Right renal pelvis (tissue), 4 donors: ENCODE measurements around the gene FAM171A1. TPM values are rescaled to one million over a fixed set of nuclear protein-coding genes. Genes with fewer than 3 reads are reported as not detected.
"Not testable (repeated sequence)": the region's sequence is repeated elsewhere in the genome, so short reads cannot be mapped to it uniquely, and the experiment has no call there.

Experiments
- DNase-seq, 4 donors: peaks; one replicate each; pipeline ENCODE4 v3.0.0-alpha.2; 2013; ENCODE audit warnings: low read depth in 4 of 4, low spot score in 3 of 4, missing footprints in 1 of 4
- polyA plus RNA-seq, 4 donors: library from polyadenylated mRNA; unstranded; fragments of 120-200 nt; gene quantifications; one replicate each; pipeline ENCODE4 v1.2.1, GENCODE V29; 2013; ENCODE audit not compliant: insufficient read length in 4 of 4

Gene FAM171A1
- polyA plus RNA-seq: 10 to 100 TPM; 92.5 to 100.0 (median 97.4) TPM

GRCh38 chr10:15370856-15371701 is at the start of gene FAM171A1:
Gene FAM171A1, minus strand, starts transcription at chr10:15371289. Its CDS starts 237 bp downstream, at chr10:15371052.
- DNase-seq: no peak

DNA sequence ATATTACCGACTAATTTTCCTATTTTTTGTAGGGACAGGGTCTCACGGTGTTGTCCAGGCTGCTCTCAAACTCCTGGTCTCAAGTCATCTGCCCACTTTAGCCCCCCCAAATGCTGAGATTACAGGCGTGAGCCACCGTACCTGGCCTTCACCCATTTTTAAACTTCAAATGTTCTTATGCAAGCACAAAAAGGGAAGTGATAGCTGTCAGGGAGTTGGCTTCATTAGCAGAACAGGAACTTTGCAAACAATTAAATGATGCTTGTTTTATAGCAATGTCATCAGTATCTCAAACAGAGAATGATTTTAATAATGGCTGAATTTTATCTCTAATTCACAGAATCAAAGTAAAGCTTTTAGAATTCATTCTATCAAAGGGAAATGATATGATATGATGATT is 49.8 kb upstream of the FAM171A1 start:
- DNase-seq: no peak

- DNase-seq: peak in 1 of 4 donors; percentile 42
Observed at GRCh38 chr10:15419279-15419874, 48.3 kb upstream of the FAM171A1 start.

GRCh38 chr10:15416034-15416433 is 44.9 kb upstream of the FAM171A1 start:
- DNase-seq: no peak

DNA sequence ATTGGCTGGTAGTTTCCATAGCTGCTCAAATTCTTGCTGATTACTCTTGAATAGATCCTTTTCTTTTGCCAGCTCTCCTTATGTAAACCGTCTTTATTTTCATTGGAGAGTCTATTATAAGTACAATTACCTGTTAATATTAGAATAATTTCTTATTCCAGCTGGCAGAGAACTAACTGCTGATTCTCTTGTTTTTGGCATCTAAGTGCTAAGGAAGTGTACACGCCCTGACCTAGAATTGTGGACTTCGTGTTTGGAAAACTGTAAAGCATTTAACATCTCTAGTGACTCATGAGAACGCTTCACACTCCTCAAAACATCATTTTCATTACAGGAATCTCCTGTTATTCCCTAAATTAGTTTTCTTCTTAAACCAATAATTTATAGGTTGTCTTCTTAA is 39.9 kb upstream of the FAM171A1 start:
- no peak for DNase-seq

- not testable (repeated sequence) for DNase-seq
Observed at GRCh38 chr10:15409350-15409749, 38.3 kb upstream of the FAM171A1 start.

- DNase-seq: no peak
Observed at GRCh38 chr10:15408557-15408956, 37.5 kb upstream of the FAM171A1 start.

DNA sequence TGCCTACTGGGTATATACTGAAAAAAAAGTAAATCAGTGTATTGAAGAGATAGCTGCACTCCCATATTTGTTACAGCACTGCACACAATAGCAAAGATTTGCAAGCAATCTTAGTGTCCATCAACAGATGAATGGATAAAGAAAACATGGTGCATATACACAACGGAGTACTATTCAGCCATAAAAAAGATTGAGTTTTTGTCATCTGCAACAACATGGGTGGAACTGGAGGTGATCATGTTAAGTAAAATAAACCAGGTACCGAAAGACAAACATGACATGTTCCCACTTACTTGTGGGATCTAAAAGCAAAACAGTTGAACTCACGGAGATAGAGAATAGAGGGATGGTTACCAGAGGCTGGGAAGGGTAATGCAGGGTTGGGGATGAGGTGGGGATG is 34.2 kb upstream of the FAM171A1 start:
- no peak for DNase-seq

- no peak for DNase-seq
Observed at GRCh38 chr10:15401382-15401781, 30.3 kb upstream of the FAM171A1 start.

- not testable (repeated sequence) for DNase-seq
Observed at GRCh38 chr10:15400461-15400860, 29.4 kb upstream of the FAM171A1 start.

GRCh38 chr10:15399060-15399661 is 28.1 kb upstream of the FAM171A1 start:
- no peak for DNase-seq

DNA sequence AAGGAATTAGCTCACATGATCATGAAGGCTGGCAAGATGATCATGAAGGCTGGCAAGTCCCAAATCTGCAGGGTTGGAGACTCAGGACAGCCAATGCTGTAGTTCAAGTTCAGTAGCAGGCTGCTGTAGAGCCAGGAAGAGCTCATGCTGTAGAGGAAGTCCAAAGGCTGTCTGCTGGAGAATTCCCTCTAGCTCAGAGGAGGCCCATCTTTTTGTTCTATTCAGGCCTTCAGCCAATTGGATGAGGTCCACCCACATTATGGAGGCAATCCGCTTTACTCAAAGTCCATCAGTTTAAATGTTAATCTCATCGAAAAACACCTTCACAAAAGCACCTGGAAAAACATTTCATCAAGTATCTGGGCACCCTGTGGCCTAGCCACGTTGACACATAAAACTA is 24.8 kb upstream of the FAM171A1 start:
- no peak for DNase-seq

- no peak for DNase-seq
Observed at GRCh38 chr10:15393139-15393825, 22.2 kb upstream of the FAM171A1 start.

- DNase-seq: no peak
Observed at GRCh38 chr10:15391491-15391890, 20.4 kb upstream of the FAM171A1 start.

GRCh38 chr10:15388172-15388571 is 17.1 kb upstream of the FAM171A1 start:
- DNase-seq: not testable (repeated sequence)

DNA sequence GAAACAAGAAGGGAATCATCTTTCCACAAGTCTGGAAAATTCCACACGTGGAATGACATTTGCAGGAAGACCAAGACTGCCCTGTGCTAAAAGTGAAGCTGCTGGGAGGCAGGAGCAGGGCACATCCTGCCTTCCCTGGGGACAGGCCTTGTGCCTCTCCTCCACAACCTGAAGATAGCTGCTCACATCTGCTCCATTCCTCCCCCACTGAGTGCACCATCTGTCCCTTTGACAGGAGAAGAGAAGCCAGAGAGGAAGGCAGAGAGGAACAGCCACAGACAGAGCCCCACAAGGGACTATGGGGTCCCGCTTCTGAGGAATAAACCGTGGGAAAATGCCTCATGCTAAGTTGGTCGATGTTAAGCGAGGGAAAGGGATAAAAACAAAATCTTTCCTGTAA is 15.9 kb upstream of the FAM171A1 start:
- no peak for DNase-seq

DNA sequence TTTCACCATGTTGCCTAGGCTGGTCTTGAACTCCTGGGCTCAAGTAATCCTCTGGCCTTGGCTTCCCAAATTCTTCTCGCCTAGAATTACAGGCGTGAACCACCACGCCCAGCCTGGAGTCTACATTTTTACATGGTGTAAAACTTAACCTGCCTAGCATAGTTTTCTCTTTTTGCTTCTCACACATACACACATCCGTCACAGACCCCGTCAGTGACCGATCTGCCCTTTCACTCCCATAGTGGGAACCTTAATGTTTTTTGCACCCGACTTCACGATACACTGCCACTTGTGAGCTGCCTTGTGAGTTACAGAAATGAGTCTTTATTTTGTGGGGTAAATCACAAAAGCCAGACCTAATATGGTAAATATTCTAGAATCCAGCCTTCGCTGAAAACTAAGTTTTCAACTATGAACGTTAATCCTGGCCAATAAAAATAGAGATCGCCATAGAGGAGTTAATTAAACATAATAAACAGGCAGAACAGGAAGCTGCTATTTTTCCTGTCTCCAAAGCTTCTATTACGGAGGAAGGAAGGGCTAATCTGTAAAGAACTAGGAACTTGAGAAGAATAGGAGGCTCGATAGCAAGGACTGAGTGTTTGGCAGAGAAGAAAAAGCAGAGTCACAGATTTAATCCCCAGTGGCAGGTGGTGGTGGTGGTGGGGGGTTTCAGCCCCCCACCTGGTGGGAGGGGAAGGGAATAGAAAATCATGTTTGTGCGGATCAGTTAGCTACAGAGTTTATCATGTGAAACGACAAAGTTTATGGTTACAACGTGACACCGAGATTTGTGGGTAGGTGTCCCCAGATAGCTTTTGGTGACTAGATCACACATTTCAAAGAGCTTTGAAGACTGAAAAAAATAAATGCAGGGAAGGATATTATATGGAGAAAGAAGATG is 14.7 kb upstream of the FAM171A1 start:
- DNase-seq: no peak

GRCh38 chr10:15381420-15381819 is 10.3 kb upstream of the FAM171A1 start:
- DNase-seq: no peak

DNA sequence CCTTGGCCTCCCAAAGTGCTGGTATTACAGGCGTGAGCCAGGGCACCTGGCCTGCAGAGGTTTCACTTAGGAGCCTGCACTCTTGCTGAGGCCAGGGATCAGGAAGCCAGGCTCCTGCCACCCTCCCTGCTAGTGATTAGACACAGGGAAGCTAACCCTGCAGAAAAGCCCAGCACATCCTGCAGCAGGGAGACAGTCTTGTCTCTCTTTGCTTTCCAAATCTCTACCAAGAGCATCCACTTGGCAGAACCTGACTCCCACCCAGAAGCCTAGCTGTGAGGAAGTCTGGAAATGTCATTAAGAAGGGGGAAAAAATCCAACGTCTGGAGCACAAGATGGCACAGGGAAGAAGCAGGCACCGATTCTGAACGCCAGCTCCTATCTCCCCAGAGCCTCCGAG is 8.0 kb upstream of the FAM171A1 start:
- no peak for DNase-seq

DNA sequence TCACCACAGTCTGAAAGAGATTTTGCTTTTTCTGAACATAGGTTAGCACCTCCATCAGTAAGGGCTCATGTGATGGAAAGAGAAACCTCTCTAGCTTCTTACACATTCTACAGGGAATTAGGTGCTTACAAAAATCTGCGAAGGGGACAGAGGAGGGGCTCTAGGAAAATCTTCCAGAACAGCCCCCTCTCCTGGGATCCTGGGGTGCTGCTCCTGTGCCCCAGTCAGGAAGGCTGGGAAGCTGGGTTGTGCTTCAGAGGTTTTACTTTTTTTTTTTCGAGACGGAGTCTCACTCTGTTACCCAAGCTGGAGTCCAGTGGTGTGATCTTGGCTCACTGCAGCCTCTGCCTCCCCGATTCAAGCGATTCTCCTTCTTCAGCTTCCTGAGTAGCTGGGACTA is 7.5 kb upstream of the FAM171A1 start:
- no peak for DNase-seq
